Measurements from ENCODE around the gene SNPH.
"Not testable (repeated sequence)": the region's sequence is repeated elsewhere in the genome, so short reads cannot be mapped to it uniquely, and the experiment has no call there.

SNPH gene, protein sequence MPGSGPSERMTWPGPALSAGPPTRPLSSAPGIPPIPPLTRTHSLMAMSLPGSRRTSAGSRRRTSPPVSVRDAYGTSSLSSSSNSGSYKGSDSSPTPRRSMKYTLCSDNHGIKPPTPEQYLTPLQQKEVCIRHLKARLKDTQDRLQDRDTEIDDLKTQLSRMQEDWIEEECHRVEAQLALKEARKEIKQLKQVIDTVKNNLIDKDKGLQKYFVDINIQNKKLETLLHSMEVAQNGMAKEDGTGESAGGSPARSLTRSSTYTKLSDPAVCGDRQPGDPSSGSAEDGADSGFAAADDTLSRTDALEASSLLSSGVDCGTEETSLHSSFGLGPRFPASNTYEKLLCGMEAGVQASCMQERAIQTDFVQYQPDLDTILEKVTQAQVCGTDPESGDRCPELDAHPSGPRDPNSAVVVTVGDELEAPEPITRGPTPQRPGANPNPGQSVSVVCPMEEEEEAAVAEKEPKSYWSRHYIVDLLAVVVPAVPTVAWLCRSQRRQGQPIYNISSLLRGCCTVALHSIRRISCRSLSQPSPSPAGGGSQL

DNA sequence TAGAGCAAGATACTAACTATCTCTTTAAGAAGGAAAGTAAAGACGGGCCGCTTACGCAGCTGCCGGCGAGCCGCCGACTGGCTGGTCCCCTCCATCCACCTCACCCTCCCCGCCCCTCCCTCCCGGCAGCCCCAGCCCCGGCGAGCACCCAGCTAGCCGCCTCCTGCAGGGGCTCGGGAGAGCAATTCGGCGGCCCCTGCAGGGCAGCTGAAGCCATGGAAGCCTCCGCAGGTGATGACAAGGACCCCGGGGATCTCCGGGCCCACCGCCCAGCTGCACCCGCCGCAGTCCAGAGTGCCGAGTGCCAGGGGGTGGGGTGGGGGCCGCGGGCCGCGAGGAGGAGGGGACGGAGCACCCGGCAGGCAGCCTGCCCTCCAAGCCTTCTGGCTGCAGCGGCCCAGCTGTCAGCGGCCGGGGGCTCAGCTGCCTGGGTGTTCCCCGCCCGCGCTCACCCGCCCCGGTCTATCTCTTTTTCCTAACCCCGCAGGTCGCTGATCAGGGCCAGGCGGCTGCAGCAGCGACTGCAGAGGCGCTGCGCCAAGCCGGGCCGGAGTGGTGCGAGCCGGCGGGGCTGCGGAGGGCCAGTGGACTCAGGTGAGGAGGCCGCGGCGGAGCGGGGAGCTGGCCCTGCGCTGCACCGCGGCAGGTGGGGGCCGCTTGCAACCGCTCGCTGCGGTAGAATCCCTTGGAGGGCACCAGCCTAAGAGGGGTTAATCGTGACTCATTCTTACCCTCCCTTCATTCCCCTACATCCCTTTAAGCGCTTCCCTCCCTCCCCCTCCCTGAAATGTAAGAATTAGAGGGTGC is at the start of gene SNPH:
Gene SNPH (plus strand): TSS at position 128 of the 807 bp plus-strand sequence. CDS start 29,946 bp downstream, outside the sequence.
- DNase-seq (ENCODE audit: low read depth), result peak; percentile 52

- not testable (repeated sequence) for DNase-seq (ENCODE audit: low read depth)
Observed at GRCh38 chr20:1216527-1217427, 49.3 kb upstream of the SNPH start.

DNA sequence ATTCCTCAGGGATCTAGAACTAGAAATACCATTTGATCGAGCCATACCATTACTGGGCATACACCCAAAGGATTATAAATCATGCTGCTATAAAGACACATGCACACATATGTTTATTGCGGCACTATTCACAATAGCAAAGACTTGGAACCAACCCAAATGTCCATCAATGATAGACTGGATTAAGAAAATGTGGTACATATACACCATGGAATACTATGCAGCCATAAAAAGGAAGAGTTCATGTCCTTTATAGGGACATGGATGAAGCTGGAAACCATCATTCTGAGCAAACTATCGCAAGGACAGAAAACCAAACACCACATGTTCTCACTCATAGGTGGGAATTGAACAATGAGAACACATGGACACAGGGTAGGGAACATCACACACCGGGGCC is 43.3 kb upstream of the SNPH start:
- DNase-seq (ENCODE audit: low read depth), result not testable (repeated sequence)

DNA sequence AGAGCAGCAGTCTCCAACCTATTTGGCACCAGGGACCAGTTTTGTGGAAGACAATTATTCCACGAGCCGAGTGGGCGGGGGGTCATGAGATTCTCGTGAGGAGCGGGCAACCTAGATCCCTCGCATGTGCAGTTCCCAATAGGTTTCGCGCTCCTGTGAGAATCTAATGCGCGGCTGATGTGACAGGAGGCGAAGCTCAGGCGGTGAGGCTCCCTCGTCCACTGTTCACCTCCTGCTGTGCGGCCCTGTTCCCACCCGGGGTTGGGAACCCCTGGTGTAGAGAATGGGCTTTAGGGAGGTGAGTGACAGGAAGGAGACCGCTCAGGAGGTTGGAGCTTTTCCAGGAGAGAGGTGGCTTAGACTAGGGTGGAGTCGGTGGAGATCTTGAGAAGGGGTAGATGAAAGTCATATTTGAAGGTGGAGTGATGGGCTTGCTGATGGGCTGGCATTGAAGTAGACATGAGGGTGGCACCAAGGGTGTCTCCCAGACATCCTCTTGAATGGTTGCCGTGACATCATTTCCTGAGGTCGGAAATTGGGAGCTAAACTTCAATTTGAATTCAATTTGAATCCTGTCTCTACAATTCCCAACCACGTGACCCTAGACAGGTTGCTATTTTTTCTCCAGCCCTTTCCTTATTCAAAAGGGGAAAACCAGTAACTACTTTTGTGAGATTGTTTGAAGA is 41.7 kb upstream of the SNPH start:
- DNase-seq (ENCODE audit: low read depth), result no peak

GRCh38 chr20:1225263-1225782 is 40.8 kb upstream of the SNPH start:
- DNase-seq (ENCODE audit: low read depth), result no peak

GRCh38 chr20:1225783-1226654 is 40.1 kb upstream of the SNPH start, which contains the start of gene RAD21L1:
Gene RAD21L1, plus strand, starts transcription at chr20:1226044. Its CDS starts 2,410 bp downstream, at chr20:1228454.
- DNase-seq (ENCODE audit: low read depth), result peak; percentile 63

- DNase-seq (ENCODE audit: low read depth), result no peak
Observed at GRCh38 chr20:1229541-1229940, 36.6 kb upstream of the SNPH start.

GRCh38 chr20:1232286-1233111 is 33.6 kb upstream of the SNPH start:
- no peak for DNase-seq (ENCODE audit: low read depth)

- no peak for DNase-seq (ENCODE audit: low read depth)
Observed at GRCh38 chr20:1240549-1240948, 25.5 kb upstream of the SNPH start.

DNA sequence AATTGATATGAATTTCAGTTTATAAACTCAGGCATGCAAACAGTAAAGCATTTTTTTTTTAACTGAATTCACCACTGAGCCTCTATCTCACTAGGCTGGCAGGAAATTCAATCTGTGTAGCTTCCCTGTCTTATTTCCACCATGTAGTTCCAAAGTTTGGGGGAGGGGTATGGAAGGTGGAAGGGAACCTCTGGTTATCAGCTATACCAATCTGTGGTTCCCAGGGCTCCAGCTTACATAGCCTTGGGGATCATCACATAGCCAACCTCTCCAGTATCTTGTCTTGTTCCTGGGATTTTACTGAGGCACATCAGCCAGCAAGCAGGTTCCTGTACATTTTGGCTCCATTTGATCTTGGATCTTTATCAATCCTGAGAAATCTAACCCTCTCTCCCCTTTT is 24.6 kb upstream of the SNPH start:
- DNase-seq (ENCODE audit: low read depth), result no peak

GRCh38 chr20:1242099-1242498 is 24.0 kb upstream of the SNPH start:
- no peak for DNase-seq (ENCODE audit: low read depth)

GRCh38 chr20:1242530-1242929 is 23.6 kb upstream of the SNPH start:
- DNase-seq (ENCODE audit: low read depth), result no peak

GRCh38 chr20:1245578-1245977 is 20.5 kb upstream of the SNPH start:
- no peak for DNase-seq (ENCODE audit: low read depth)

DNA sequence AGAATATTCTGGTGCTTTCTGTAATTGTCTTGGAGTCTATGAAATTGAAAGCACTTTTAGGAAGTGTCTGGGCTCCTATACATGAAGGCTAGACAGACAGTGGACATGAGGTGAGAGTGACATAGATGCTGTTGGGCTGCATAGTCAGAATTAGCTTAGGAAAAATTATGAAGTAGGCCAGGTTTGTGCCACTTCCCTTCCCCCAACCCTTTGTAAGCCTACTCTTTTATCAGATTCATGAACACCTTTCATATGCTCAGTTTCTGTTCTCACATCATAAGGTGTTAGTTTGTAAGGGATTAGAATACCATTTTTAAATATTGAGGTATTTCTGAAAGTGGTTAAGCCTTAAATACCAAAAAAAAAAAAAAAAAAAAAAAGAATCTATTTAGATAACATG is 18.4 kb upstream of the SNPH start:
- no peak for DNase-seq (ENCODE audit: low read depth)

- DNase-seq (ENCODE audit: low read depth), result not testable (repeated sequence)
Observed at GRCh38 chr20:1250282-1250681, 15.8 kb upstream of the SNPH start.

- no peak for DNase-seq (ENCODE audit: low read depth)
Observed at GRCh38 chr20:1252416-1252815, 13.7 kb upstream of the SNPH start.

DNA sequence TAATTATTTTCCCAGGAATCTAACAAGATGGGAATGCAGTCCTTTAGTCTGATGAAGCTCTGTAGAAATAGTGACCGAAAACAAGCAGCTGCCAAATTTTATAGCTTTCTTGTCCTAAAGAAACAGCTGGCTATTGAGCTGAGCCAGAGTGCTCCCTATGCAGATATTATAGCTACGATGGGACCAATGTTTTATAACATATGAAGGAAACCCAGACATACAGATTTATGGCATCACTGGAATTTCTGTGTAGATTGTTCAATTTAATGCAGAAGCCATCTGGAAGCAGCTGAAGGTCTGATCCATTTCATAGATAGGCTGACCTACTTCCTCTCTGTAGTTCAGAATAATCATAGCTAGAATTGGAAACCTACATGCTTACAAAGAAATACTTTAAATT is 11.8 kb upstream of the SNPH start:
- DNase-seq (ENCODE audit: low read depth), result no peak

DNA sequence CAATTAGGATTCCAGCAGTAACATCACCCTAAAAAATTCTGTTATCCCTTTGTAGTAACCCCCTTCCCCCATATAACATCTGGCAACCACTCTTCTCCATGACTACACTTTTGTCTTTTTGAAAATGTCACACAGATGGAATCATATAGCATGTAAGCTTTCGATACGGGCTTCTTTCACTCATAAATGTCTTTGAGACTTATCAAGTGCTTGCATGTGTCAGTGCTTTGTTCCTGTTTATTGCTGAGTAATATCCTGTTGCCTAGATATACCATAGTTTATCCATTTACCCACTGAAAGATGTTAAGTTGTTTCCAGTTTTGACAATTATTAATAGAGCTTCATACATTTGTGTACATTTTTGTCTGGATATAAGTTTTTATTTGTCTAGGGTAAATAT is 10.4 kb upstream of the SNPH start:
- no peak for DNase-seq (ENCODE audit: low read depth)

DNA sequence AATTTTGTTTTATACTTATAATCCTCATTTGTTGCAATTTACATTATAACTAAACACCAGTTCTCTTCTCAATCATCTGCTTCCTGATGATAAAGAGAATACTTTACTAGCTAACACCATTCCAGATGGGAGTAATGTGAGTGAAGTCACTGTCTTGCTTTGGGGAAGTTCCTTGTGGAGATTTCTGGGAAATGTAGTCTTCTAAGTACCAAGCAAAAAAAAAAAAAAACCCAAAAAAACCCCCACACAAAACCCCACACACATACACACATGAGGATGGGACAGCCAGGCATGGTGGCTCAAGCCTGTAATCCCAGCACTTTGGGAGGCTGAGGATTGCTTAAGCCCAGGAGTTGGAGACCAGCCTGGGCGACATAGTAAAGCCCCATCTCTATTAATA is 2.2 kb upstream of the SNPH start:
- no peak for DNase-seq (ENCODE audit: low read depth)
